ENCODE data around the gene RFT1.

Gene RFT1

DNA sequence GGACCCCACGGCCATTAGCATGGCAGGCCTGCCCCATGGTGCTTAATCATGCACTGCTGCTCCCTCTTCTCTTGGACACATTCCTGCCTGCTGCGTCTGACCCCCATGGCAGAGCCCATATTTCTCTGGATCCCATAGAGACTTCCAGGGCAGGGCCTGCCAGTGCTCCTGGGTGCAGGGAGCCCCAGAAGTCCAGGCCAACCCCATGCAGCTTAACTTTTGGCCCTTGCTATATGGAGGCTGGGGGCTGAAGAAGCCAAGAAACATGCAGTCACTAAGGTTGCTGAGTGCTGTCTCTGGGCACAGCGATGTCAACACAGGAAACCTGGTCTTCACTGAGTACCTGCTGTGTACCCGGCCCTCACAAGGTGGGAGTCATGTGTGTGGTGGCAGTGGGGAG lies 19.5 kb upstream of the RFT1 start:
- DNase-seq = no peak

DNA sequence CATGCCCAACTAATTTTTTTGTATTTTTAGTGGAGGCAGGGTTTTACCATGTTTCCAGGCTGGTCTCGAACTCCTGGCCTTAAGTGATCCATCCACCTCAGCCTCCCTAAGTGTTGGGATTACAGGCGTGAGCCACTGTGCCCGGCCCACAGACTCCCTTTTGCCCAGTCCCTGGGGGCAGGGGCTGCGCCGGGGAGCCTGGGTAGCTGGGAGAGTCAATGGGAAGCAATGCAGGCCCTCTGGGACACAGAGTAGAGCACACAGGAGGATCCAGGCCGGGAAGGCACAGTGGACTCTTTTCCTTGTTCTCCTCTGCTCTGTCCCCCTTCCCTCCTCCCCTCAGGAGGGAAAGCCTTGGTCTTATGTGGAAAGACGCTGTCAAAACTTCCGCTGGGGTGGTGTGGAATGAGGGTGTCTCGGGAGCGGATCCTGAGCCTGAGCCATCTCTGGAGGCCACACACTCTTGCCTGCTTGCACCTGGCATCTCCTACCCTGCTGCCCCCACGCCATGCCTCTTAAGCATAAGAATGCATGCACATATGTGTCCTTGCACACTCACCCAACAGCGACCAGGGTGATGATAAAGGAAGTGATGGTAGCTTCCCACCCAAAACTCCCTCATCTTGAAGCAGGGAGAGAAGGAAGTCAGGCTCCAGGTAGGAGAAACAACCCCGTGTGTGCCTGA lies 18.9 kb upstream of the RFT1 start:
- no peak for DNase-seq

DNA sequence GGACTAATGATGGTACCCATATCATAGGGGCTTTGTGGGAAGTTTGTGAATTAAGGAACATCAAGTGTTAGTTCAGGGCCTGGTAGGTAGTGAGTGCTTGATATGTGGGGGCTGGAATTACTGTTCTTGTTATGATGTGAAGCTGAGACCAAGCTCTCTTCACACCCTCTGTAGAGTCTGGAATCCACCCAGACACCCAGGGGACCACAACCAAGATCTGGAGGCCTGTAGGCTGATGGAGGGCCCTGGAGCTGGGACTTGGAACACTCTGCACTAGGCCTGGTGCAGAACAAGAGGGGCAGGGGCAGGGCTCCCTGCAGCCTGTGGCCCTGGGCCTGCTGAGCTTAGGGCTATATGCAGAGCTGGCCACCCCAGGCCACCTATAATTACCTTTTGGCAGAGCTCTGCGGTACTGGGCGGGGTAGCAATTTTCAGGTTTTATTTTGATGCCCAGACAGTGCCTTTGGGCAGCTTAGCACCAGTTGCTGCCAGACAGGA lies 17.7 kb upstream of the RFT1 start:
- DNase-seq = no peak

DNA sequence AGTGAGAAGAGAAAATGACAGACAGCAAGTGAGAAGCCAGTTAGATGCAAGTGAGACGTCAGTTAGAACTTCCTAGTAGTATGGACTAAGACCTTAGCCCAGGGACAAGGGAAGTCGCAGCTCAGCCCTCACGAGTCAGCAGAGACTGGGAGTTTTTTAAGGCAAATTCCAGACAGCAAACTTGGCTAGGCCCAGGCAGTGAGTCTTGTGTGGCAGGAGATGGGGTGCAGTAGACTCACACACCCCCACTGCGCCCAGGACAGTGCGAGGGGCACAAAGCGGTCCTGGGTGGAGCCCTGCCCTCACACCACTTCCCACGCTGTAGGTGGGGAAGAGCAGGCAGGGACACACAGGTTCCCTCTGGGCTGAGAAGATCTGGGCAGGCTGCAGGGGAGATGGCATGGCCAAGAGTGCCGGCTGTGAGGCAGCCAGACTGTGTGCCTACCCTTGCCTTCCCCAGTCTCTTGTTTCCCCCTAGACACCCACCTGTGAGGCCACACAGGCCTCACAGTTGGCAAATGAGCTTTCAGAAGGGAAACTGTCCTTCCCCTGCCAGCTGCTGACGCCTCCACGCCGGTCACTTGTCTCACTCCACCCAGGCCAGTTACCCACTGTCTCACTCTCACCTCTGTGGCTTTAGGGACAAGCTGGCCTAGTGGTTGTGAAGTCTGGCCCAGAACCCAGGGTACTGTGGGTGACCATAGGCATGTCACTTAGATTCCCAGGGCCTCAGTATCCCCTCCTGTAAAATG lies 17.1 kb upstream of the RFT1 start:
- DNase-seq = no peak

DNA sequence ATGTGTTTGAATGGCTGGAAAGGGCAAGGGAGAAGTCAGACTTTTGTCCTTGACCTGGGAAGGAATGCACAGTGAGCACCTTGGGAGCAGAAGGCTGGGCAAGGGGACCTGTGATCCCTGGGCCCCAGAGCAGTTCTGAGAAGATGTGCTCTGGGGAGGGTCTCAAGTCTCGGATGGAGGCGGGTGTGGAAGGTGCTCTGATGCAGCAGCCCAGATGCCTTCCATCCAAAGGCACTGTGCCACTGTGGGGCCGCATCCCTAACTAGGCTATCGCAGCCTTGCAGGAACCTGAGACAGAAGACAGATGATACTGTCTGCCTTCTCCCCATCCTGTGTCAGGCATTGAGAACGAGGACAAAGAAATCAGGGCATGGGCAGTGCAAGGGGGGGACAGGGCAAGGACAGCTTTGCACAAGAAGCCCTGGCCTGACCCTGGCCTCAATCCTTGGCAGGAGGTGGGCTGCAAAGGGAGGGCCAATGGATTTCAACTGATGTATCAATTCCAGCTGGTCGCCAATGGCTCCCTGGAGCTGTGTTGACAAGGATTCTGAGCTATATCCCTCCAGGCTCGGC lies 16.2 kb upstream of the RFT1 start:
- no peak for DNase-seq

DNA sequence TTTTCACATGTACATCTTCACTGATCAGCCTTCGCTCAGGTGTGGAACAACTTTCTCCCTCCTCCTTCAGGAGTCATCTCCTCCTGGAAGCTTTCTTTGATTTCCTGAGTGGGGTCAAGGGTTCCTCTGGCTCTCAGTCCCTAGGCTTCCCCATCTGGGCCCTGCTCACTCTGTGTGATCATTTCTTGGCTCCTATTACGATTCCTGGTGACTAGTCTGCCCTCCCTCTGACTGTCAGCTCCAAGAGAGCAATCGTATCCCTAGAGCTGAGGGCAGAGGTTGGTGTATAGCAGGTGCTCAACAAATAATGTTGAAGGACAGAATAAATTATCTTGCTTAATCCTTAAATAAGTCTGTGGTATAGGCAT lies 15.5 kb upstream of the RFT1 start:
- no peak for DNase-seq

DNA sequence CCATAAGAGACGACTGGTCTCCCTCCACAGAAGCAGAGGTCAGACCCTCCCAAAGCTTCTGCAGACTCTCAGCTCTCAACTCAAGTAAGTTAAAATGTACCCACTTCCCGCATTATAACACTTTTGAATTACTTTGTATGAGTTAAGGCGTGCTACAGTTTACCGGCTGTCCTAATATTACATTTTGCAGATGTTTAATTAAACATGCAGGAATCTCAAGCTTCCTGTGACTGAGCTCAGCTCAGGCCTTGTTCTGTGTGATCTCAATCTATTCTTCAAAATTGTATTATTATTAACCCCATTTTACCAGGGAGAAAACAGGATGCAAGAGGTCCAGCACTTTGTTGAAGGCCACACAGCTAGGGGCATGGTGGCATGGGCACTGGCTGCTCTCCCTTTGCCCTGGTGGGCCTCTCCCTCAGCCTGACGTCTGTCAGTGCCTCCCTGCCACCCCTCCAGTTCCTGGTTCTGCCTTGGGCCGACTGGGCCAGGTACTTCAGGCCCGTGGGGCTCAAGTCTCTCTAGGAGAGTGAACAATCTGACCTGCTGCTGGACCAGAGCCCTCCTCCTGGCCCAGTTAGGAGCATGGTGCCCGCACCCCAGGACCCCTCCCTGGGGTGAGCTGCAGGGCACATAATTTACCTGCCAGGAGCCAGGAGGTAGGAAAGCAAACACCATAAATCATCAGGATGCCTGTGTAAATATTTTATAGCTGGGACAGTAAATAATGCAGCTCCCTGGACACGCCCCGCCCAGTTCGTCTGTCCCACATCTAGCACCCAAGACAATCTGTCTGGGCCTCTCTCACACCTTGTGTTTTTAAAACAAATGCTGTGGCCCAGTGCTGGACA lies 14.9 kb upstream of the RFT1 start:
- DNase-seq = no peak

DNA sequence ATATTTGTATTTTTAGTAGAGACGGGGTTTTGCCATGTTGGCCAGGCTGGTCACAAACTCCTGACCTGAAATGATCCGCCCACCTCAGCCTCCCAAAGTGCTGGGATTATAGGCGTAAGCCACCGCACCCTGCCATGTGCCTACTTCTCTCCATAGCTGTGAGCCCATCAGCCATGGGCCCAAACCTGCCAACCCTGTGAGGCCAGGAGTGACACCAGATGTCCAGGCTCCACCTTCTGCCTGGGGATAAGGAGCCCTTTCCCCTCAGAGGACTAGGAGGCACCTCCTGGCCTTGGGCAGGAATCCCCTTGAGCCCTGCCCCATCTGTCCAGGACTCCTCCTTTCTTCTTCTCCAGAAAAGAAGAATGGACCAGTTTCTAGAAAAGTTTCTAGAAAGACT lies 14.2 kb upstream of the RFT1 start:
- DNase-seq = no peak

DNA sequence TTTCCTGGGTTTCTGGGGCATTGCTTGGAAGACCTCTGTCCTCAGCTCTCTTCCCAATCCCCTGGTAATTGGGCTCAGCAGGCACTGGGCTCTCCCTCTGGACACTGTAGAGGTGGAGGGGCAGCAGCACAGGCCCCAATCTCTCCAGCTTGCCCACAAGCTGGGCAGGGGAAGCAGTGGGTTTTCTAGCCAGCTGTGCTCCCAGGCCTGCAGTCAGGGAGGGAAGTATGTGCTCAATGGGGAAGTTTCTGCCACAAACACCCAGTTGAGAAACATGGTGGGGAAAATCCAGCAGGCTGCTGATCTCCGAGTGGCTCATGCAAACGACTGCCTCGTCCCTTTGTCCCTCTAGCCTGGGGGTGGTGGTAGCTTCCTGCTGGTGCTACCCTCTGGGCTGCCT lies 12.8 kb upstream of the RFT1 start:
- no peak for DNase-seq

DNA sequence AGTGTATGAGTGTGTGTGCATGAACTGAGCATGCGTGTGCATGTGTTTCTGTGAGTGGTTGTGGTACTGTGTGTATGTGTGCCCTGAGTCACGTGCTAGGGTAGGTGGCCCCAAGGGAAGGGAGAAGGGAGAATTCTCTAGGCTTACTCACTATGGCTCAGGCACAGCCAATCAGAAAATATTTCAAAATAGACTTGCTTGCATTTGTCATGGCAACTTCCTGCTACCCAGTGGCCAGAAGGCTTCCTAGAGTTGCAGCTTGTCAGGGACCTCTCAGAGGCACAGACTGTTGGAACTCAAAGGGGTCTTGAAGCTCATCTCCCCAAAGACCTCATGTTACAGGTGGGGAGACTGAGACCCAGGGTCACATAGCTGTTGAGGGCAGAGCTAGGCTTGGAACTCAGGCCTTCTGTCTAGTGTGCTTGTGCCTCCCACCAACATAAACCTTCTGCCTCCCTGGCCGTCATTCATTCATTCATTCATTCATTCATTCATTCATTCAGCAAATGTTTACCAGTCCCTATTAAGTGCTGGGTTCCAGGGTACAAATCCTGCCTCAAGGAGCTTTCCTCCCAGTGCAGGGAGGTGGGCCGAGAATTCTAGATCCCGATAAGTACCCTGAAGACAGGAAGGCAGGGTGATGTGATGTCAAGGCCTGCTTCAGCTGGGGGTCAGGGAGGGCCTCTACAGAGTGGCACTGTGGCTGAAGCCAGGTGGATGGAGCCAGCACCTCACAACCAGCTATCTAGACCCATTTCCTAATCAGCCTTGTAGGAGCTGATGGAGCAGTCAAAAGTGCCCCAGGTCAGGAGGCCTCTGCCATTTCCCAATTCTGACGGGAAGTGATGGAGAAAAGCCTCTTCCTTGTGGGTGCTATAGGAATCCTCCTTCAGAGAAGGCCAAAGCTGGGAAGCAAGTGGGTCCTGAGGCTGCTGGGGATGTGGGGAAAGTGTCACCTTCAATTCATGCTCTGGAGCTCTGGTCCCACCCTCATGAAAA lies 10.9 kb upstream of the RFT1 start:
- no peak for DNase-seq

DNA sequence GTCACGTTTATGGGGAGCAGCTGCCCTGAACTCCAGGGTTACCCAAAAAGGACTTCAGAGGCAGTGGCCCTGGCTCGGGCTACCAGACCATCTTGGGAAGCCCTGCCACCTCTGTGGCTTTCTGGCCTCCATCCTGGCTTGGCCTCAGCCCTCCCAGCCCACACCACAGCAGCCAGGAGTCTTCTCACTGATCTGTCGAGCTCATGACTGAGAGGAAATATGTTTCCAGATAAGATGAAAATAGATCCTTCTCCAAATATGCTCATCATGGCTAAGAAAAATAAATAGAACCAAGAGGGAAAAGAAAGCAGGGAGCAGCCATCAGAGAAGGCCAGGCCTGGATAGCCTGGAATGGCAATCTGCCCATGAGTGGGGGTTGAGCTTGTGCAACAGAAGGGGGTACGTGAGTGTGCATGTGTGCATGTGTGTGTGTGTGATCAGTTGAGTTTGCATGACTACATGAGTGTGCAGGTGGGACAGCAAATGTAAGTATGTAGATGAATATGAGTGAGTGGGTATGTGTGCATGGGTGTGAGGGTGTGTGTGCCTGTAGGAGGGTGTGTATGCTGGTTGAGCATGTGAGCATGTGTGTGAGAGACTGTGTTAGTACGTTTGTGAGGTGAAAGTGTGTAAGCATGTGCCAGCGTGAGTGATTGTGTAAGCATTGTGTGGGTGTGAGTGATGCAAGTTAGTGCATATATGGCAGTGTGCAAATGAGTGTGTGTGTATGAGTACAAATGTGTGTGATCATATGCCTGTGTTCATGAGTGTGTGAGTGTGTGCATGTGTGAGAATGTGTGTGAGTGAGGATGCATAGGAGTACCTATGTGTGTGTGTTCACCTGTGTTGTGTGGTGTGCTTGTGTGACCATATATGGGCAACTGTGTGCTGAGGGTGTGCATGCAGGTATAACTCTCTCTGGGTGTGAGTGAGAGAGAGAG lies 9.9 kb upstream of the RFT1 start:
- no peak for DNase-seq

DNA sequence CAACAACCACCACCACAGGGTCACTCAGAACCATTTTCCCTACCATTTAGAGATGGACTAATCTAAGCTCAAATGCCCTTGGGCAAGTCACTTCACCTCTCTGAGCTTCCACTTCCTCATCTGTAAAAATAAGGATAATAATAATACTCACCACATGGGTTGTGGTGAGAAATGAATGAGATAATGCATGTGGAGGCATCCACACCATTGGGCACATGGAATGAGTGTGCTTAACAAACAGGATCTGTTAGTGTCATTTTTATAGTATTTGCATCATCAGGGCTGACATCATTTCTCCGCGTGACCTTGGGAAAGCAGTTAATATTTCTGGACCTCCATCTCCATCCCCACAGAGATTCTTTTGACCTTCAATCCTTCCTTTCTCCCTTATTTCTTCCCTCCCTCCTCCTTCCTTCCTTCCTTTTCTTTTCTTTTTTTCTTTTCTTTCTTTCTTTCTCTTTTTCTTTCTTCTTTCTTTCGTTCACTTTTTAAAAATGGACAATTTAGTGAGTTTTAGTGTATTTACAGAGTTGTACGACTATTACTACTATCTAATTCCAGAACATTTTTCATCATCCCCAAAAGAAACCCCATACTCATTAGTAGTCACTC lies 7.7 kb upstream of the RFT1 start:
- no peak for DNase-seq

DNA sequence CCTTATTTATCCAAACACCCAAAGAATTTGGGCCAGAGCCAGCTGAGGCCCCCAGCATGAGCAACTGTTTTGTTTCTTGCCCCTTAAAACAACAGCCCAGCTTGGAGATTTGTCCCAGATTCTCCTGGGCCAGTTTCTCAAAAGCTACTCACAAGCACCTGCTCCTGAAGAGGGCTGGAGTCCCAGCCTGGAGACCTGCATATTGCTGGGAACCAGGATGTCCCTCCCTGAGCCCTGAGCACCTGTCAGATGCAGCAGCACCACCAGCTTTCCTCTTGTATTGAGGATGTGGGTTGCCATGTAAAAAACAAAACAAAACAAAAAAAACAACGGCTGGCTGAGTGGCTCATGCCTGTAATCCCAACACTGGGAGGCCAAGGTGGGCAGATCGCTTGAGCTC lies 7.0 kb upstream of the RFT1 start:
- no peak for DNase-seq

DNA sequence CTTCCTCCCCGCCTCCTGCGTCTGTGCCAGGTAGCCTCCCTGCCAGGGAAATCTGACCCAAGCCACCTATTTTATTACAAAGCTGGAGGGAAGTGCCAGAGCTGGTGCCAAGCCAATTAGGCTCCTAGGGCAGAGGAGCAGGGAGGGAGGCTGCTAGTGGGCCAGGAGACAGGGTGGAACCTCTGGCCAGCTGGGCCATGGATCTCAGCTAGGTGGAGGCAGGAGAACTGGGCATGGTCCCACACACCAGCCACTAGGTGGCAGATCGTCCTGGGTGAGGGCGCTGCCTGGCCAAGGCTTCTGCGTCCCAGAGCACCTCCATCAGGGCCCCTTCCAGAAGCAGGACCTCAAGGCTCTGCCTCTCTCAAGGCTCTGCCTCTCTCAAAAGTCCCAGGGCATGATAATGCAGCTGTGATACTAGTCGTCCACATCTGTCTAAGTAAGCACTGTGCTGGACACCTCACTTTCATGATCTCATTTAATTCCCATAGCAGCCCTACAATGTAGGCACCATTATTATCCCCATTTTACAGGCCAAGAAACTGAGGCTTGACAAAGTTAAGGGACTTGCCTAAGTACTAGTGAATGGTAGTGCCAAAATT lies 4.5 kb upstream of the RFT1 start:
- no peak for DNase-seq

DNA sequence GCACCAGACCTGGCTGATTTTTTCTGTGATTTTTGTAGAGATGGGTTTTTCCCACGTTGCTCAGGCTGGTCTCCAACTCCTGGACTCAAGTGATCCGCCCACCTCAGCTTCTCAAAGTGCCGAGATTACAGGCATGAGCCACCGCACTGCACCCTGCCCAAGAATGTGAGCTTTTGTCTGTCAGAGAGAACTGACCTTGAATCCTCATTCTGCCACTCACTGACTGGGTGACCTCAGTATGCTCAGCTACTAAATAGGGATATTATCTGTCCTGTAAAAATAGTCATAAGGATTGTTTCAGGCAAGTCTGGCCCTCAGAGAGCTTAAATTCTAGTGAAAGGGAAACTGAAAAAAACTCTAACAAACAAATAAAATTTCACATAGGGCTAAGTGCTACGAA lies 2.1 kb upstream of the RFT1 start:
- DNase-seq = no peak

DNA sequence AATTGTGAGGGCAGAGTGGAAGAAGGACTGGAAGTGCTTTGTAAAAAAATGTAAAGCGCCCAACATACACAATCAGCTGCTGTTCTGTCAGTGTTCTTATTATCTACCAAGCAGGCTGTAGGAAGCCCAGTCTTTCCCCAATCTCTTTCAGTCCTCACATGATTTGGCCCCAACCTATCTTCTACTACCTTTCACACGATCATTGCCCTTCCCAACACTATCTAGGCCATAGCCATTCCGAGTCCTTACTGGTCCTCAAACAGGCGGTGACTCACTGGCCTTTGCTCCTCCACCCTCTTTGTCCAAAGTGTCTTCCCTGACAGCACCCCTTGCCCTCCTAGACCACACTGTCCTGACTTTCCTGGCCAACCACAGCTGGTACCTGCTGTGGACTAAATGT lies 861 bp upstream of the RFT1 start:
- DNase-seq = no peak

DNA sequence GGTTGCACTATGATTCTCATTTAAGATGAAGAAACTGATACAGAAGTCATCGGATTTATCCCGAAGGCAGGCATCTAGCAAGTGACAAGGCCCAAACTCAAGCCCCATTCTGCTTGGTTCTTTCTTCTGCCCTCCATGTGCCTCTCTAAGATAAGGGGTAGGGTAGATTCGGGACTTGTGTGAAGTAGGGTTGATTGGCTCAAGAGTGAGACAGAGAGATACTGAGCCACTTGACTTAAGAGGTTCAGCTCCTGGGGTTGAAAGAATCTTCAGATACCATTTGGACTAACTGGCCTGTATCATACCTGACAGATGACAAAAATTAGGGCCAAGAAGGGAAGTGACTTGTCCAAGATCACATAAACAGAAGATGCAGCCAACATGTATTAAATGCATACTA lies 891 bp downstream of the RFT1 start:
- DNase-seq = no peak

DNA sequence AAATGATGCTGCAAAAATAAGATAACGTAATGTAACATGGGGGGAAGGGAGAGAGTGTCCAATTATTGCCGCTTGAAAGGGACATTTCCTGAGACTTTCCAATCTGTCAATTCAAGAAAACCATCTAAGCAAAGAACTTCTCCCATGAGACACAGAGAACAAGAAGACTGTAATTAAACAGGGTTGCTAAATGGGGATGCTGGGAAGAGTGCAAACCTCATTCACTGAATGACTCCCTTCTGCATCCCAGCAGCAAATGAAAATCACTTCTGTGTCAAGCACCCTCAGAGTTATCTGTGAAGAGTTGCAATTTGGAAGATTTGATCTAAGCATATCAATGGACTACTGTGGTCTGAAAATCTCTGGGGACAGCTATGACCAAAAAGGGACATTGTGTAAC lies 3.6 kb downstream of the RFT1 start:
- no peak for DNase-seq

DNA sequence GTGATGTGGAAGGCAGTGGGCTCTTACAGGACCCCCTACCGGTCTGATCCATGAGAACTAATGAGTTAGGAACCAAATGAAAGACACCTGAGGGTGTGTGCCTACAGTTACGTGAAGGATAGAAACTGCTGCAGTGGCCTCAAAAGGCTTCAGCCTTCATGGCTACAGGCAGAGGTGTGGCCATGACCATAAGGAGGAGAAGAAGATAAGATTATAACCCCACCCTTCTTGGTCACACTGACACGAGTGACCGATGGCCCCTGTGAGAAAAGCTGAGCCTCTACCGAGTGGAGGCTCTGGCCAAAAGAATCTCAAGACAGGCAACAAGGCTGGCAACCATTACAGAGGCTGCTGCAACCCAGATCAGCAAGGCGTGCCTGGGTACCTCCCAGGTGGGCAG lies 6.3 kb downstream of the RFT1 start:
- DNase-seq = no peak

DNA sequence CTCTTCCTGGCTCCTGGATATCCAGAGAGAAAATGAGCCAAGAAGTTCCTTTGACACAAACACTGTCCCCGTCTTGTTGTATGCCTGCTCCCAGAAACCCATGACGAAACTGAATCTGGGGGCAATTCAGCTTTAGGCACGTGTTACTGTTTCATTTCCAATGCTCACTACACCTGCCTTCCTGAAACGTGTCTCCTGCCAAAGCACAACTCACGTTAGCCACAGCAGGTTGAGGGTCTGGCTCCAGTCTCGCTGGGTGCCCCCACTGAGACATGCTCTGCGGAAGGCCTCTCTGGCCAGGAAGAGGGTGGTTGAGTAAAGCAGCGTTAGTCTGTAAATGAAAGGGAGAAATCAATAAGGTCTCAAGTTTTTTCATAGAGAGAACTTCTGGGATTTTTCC lies 6.7 kb downstream of the RFT1 start:
- DNase-seq = no peak

Measured in NCI-H2171 treated with DMSO at 0.1 percent for 48 hours (cell line).